ENCODE data around the gene TPSAB1.

The TPSAB1 gene

GRCh38 chr16:1212616-1213194 lies 27.8 kb upstream of the TPSAB1 start:
- ATAC-seq, result no peak

GRCh38 chr16:1213231-1213630 lies 27.3 kb upstream of the TPSAB1 start:
- TF ChIP-seq SNAI2 (CRISPR knock-in tag; IDR thresholded peaks at IDR 0.05) (no peak), GLIS3 (CRISPR knock-in tag; IDR thresholded peaks at IDR 0.05) (no peak), ZFP3 (CRISPR knock-in tag; IDR thresholded peaks at IDR 0.05) (no peak), ESRRG (CRISPR knock-in tag; IDR thresholded peaks at IDR 0.05) (no peak), BACH2 (CRISPR knock-in tag; IDR thresholded peaks at IDR 0.05; ENCODE audit: borderline replicate concordance) (no peak), OSR1 (CRISPR knock-in tag; IDR thresholded peaks at IDR 0.05) (no peak)
- TF ChIP-seq, protein P1, sequence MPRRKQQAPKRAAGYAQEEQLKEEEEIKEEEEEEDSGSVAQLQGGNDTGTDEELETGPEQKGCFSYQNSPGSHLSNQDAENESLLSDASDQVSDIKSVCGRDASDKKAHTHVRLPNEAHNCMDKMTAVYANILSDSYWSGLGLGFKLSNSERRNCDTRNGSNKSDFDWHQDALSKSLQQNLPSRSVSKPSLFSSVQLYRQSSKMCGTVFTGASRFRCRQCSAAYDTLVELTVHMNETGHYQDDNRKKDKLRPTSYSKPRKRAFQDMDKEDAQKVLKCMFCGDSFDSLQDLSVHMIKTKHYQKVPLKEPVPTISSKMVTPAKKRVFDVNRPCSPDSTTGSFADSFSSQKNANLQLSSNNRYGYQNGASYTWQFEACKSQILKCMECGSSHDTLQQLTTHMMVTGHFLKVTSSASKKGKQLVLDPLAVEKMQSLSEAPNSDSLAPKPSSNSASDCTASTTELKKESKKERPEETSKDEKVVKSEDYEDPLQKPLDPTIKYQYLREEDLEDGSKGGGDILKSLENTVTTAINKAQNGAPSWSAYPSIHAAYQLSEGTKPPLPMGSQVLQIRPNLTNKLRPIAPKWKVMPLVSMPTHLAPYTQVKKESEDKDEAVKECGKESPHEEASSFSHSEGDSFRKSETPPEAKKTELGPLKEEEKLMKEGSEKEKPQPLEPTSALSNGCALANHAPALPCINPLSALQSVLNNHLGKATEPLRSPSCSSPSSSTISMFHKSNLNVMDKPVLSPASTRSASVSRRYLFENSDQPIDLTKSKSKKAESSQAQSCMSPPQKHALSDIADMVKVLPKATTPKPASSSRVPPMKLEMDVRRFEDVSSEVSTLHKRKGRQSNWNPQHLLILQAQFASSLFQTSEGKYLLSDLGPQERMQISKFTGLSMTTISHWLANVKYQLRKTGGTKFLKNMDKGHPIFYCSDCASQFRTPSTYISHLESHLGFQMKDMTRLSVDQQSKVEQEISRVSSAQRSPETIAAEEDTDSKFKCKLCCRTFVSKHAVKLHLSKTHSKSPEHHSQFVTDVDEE (CRISPR knock-in tag; IDR thresholded peaks at IDR 0.05), result no peak
- no peak for ATAC-seq

More at GRCh38 chr16:1212616-1213194, 27.8 kb upstream of the TPSAB1 start:
- TF ChIP-seq ZNF8 (CRISPR knock-in tag; IDR thresholded peaks at IDR 0.05), result no peak
- TF ChIP-seq BACH2 (CRISPR knock-in tag; IDR thresholded peaks at IDR 0.05; ENCODE audit: borderline replicate concordance), result no peak
- no peak for TF ChIP-seq ZFP3 (CRISPR knock-in tag; IDR thresholded peaks at IDR 0.05)

- no peak for ATAC-seq
- TF ChIP-seq ZNF70 (CRISPR knock-in tag; IDR thresholded peaks at IDR 0.05) (no peak), CREB5 (CRISPR knock-in tag; IDR thresholded peaks at IDR 0.05; ENCODE audit: low read depth) (no peak), BACH2 (CRISPR knock-in tag; IDR thresholded peaks at IDR 0.05; ENCODE audit: borderline replicate concordance) (no peak)
Measured at GRCh38 chr16:1213796-1214372, 26.6 kb upstream of the TPSAB1 start.

DNA sequence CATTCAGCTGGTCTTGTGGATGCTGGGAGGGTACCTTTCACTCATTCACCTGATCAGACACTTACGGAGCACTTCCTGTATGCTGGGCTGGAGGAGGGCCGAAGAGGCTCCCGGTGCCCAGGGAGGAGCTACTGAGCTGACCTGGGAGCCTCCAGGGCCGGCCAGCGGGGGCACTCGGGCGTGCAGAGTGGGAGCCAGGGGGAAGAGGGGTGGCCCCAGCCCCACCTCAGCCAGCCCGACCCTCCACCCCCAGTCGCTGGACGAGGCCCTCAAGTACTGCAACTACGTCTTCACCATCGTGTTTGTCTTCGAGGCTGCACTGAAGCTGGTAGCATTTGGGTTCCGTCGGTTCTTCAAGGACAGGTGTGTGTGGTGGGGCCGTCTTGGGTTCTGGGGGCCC lies 25.8 kb upstream of the TPSAB1 start:
- TF ChIP-seq SNAI2 (CRISPR knock-in tag; IDR thresholded peaks at IDR 0.05), result no peak
- TF ChIP-seq TCF4 (CRISPR knock-in tag; IDR thresholded peaks at IDR 0.05; ENCODE audit: borderline replicate concordance), result no peak
- no peak for TF ChIP-seq CREB5 (CRISPR knock-in tag; IDR thresholded peaks at IDR 0.05; ENCODE audit: low read depth)
- TF ChIP-seq ARNTL (CRISPR knock-in tag; IDR thresholded peaks at IDR 0.05; ENCODE audit: borderline replicate concordance, low read depth), result no peak
- no peak for TF ChIP-seq ZFP3 (CRISPR knock-in tag; IDR thresholded peaks at IDR 0.05)
- TF ChIP-seq GLIS3 (CRISPR knock-in tag; IDR thresholded peaks at IDR 0.05), result no peak
- no peak for TF ChIP-seq ZNF70 (CRISPR knock-in tag; IDR thresholded peaks at IDR 0.05)
- no peak for ATAC-seq

DNA sequence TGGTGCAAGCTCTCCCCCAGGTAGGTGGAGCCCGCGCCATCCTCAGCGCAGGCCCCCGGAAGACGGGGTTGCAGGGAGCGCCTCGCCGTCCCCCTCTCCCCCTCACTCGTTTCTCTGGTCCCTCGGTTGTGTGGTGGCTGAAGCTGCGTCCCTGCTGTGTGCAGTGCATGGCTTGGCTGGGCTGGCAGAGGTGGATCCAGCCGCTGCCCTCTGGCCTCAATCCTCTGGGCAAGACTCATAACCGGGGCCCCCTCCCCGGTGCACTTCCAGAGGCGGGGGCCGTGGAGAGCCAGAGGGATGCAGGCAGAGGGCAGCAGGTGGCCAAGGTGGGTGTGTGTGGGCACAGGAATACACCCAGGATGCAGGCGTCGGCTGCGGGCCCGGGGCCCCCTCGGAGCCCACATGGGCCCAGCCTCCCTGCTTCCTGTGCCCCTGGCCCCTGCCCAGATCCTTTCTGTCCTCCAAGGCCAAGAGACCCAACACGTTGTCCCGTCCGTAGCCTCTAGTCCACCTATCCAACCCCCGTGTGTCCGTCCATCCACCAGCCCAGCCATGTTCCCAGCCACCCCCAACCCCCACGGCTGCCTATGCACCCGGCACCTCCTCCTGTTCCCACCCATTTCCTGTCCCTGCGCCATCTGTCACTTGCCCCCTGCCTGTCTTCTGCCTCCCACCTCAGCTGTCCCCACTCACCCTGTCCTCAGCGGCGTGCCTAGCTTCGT lies 24.8 kb upstream of the TPSAB1 start:
- no peak for ATAC-seq
- TF ChIP-seq SNAI2 (CRISPR knock-in tag; IDR thresholded peaks at IDR 0.05), result no peak
- TF ChIP-seq, protein P2, sequence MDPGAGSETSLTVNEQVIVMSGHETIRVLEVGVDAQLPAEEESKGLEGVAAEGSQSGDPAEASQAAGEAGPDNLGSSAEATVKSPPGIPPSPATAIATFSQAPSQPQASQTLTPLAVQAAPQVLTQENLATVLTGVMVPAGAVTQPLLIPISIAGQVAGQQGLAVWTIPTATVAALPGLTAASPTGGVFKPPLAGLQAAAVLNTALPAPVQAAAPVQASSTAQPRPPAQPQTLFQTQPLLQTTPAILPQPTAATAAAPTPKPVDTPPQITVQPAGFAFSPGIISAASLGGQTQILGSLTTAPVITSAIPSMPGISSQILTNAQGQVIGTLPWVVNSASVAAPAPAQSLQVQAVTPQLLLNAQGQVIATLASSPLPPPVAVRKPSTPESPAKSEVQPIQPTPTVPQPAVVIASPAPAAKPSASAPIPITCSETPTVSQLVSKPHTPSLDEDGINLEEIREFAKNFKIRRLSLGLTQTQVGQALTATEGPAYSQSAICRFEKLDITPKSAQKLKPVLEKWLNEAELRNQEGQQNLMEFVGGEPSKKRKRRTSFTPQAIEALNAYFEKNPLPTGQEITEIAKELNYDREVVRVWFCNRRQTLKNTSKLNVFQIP (CRISPR knock-in tag; IDR thresholded peaks at IDR 0.05; ENCODE audit: borderline replicate concordance, low read depth), result no peak

GRCh38 chr16:1216296-1216619 lies 24.2 kb upstream of the TPSAB1 start:
- no peak for ATAC-seq
- TF ChIP-seq GLIS3 (CRISPR knock-in tag; IDR thresholded peaks at IDR 0.05) (no peak), ISL1 (CRISPR knock-in tag; IDR thresholded peaks at IDR 0.05) (no peak), BACH2 (CRISPR knock-in tag; IDR thresholded peaks at IDR 0.05; ENCODE audit: borderline replicate concordance) (no peak), CREB5 (CRISPR knock-in tag; IDR thresholded peaks at IDR 0.05; ENCODE audit: low read depth) (no peak), RARB (CRISPR knock-in tag; IDR thresholded peaks at IDR 0.05) (no peak), ESRRG (CRISPR knock-in tag; IDR thresholded peaks at IDR 0.05) (no peak), ZNF8 (CRISPR knock-in tag; IDR thresholded peaks at IDR 0.05) (no peak), ZNF70 (CRISPR knock-in tag; IDR thresholded peaks at IDR 0.05) (no peak), TOX (CRISPR knock-in tag; IDR thresholded peaks at IDR 0.05; ENCODE audit: borderline replicate concordance) (no peak)
- TF ChIP-seq, protein P3, sequence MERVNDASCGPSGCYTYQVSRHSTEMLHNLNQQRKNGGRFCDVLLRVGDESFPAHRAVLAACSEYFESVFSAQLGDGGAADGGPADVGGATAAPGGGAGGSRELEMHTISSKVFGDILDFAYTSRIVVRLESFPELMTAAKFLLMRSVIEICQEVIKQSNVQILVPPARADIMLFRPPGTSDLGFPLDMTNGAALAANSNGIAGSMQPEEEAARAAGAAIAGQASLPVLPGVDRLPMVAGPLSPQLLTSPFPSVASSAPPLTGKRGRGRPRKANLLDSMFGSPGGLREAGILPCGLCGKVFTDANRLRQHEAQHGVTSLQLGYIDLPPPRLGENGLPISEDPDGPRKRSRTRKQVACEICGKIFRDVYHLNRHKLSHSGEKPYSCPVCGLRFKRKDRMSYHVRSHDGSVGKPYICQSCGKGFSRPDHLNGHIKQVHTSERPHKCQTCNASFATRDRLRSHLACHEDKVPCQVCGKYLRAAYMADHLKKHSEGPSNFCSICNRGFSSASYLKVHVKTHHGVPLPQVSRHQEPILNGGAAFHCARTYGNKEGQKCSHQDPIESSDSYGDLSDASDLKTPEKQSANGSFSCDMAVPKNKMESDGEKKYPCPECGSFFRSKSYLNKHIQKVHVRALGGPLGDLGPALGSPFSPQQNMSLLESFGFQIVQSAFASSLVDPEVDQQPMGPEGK (CRISPR knock-in tag; IDR thresholded peaks at IDR 0.05; ENCODE audit: borderline replicate concordance), result no peak

Data from SK-N-SH treated with all-trans-retinoic acid at 6 μM for 48 hours (cell line).